PC-3 (cell line): ENCODE data around the gene KAT6B.

Experiments
- CTCF ChIP-seq: fragments of 300-600 bp; sonication (generic); conservative IDR thresholded peaks from 2 replicates; pipeline ENCODE4 v1.5.1; 2017; ENCODE audit warnings: antibody characterized with exemption, low read depth, mild to moderate bottlenecking, low read length
- EZH2 ChIP-seq: fragments of 300-600 bp; sonication (generic); IDR thresholded peaks from one replicate; pipeline ENCODE4 v1.6.1; 2017; ENCODE audit warnings: antibody characterized with exemption, mild to moderate bottlenecking, low read length; ENCODE audit not compliant: unreplicated experiment
- EZH2phosphoT487 ChIP-seq: fragments of 300-600 bp; sonication (generic); IDR thresholded peaks from 2 replicates; pipeline ENCODE4 v1.6.1; 2018; ENCODE audit warnings: mild to moderate bottlenecking, antibody characterized with exemption, low read length, borderline replicate concordance

DNA sequence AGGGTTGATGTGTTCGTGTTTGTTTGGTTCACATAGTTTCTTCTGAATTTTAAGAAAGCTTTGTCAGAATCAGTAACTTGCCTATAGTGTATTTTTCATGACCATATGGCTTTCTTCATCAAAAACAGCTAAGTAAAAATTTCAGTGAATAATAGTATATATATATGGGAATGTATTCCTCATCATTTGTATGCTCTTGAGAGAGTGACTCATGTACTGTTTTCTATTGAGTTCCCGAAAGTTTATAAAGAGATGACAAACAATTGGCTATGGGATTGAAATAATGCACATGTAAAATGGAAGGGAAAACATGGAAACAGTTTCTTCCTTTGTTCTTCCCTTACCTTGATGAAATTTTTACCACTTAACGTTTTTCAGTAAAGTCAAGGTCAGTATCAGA lies 56.4 kb downstream of the KAT6B start:
- no peak for TF ChIP-seq CTCF
- no peak for TF ChIP-seq EZH2phosphoT487
- TF ChIP-seq EZH2: no peak
